GM18909 (cell line): ENCODE data around the gene SBNO2.
"Not testable (repeated sequence)": the region's sequence is repeated elsewhere in the genome, so short reads cannot be mapped to it uniquely, and the experiment has no call there.

Source experiments
- ATAC-seq: cut with Tn5 transposase; IDR thresholded peaks from one replicate; pipeline ENCODE4 v1.9.1; 2021; ENCODE audit warnings: mild to moderate bottlenecking; ENCODE audit not compliant: unreplicated experiment, poor library complexity

The SBNO2 gene

DNA sequence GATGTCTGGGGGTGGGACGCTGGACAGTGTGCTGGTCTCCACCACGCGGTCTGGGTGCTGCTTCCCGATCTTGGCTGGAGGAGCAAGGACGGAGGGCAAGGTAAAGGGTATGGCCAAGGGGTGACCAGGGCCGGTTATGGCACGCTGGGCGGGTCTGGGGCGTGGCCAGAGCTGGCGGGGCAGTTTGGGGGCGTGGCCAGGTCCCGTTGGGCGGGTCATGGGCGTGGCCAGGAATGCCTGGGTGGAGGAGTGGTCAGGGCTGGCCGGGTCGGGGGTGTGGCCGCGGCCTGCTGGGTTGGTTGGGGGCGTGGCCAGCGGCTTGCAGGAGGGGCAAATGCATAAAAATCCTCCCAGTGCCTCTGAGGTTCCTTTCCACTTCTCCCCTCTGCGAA is 51.1 kb downstream of the SBNO2 start:
- no peak for ATAC-seq

DNA sequence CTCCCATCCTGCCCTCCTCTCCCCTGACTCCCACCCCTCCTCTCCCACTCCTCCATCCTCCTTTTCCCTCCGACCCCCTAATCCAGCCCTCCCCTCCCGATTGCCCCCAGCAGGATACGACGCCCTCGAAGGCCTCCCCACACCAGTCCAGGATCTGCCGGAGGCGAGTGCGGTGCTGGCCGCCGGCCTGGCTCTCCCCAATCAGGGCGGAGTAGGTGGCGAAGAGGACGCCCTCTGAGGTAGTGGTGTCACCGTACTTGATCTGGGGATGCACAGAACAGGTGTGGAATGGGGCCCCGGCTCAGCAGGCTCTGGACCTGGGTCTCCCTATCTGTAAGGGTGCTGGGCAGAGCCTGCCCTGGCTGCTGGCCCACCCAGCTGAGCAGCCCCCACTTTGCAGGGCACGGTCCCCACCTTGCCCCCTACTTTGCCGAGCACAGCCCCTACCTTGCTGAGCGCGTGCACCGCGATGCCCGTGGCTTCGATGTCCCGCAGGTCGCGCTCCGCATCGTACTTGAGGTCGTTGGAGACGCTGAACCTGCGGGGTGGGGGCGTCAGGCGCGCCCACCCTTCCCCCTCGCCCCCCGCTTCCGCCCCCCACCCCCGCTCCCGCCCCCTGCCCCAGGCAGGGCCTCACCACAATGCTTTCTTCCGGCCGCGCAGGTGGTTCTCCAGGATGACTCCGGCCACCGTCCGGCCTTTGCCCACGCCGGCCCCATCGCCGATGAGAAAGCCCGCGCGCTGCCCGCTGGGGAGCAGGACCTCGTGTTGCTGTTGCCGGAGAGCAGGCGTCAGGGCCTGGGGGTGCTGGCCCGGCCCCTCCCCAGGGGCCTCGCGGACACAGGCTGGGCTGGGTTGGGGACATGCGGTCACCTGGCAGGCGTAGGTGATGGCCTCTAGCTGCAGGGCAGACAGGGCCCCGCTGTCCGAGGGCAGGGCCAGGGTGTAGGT is 51.8 kb downstream of the SBNO2 start:
- ATAC-seq = no peak

DNA sequence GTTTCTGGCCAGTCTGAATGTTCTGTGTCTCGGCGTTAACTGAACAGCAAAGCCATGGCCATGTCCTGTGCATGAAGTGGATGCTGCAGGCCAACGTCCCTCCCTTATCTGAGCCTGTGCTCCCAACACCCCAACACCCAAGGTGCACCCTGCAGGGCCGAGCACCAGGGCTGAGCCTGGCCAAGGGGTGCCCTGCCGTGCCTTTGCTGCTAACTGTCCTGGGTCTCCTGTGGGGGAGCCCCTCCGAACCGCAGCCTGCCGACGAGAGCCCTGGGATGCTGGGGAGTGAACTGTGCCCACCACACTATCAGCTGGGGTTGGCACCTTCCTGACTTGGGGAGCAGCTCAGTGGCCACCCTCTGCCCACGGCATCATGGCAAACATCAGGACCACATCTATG is 52.7 kb downstream of the SBNO2 start:
- ATAC-seq = no peak

DNA sequence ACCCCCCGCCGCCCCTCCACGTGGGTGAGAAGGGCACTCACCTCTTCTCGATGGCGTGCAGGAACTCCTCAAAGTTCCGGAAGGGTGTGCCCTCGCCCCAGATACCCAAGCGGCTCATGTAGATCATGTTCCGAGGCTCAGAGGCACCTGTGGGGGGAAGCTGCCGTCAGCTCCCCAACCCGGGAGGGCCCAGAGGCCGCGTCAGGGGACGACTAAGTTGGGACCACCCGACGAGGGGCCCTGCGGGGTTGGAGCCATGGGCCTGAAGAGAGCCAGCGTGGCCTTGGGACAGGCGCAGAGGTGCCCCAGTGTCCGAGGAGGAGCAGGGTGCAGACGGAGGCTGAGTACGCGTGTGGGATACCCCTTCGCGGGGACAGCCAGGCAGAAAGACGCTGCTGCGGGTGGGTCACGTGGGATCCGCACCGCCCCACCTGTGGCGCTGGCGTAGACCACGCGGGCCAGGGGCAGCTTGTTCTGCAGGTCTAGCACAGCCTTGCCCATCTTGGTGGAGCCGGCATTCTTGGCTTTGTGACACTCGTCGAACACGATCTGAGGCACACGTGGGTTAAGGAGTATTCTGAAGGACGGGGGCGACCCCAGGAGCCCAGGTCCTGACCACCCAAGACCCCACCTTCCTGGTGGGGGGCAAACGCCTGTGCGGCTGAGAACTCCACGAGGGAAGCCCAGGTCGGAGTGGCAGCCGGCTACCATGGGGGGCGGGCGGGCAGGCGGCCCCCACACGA is 54.4 kb downstream of the SBNO2 start:
- ATAC-seq = no peak

DNA sequence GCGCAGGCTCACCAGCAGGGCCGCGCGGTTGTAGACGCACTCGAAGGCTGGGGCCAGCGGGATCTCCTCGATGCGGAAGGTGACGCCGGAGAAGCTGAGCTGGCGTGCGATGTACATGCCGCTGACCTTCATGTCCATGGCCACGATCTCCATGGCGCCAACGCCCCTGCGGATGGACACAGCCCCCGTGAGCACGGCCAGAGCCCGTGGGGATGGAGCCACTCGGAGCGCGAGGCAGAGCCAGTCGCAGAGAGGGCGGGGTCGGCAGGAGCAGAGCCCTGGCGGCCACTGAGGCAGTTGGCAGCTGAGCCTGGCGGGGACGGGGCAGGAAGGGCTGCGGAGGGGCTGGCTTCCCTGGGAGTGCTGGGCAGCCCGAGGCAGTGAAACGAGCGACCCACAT is 55.1 kb downstream of the SBNO2 start:
- ATAC-seq = no peak

DNA sequence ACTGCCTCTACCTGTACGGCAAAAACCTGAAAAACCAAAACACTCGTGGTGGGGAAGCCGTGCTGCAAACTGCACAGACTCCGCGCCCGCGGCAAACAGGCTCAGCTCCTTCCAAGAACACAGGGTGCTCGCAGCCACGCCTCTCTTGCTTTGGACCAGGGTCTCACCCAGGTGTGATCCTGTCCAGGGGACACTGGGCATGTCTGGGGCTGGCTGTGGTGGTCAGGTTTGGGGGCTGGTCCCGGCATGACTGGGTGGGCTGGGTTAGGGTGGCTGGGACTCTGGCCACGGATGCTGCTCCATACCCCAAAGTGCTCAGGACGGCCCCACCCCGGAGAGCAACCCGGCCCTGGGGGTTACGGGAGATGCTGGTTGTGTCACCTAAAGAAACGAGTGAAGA is 56.4 kb downstream of the SBNO2 start:
- no peak for ATAC-seq

DNA sequence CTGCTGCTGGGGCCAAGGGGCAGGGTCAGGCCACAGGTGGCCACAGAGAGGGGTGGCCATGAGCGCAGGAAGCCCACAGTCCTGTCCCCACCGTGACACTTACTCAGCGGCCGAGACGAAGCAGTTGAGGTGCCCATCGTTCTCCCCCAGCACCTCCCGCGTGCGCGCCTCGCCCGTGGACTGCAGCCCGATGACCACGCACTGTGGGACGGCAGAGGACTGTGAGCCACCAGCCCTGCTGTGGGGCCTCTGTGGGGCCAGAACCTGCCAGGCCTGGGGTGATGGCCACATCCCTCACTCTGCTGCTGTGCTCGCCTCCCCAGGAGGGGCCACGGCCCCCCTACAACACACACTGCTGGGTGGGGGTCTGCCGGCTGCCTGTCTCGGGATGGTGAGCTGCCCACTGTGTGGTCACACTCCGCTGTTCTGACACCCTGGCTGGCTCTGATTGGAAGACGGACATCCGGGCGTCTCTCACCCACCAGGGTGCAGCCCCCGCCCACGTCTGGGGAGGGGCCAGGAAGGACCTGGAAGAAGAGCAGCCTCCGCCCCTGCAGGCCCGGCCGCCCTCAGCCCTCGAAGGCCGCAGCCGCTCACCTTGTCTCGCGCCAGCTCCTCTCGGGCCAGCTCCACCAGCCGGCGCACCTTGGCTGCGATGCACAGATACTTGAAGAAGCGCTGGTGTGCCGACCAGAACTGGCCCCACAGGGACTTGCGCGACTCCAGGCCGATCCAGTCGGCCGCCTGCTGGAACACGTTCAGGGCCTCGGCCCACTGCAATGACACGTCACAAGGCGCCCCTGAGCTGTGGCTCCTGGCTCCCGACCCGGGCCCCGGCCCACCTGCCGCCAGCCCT is 57.1 kb downstream of the SBNO2 start:
- ATAC-seq = no peak

DNA sequence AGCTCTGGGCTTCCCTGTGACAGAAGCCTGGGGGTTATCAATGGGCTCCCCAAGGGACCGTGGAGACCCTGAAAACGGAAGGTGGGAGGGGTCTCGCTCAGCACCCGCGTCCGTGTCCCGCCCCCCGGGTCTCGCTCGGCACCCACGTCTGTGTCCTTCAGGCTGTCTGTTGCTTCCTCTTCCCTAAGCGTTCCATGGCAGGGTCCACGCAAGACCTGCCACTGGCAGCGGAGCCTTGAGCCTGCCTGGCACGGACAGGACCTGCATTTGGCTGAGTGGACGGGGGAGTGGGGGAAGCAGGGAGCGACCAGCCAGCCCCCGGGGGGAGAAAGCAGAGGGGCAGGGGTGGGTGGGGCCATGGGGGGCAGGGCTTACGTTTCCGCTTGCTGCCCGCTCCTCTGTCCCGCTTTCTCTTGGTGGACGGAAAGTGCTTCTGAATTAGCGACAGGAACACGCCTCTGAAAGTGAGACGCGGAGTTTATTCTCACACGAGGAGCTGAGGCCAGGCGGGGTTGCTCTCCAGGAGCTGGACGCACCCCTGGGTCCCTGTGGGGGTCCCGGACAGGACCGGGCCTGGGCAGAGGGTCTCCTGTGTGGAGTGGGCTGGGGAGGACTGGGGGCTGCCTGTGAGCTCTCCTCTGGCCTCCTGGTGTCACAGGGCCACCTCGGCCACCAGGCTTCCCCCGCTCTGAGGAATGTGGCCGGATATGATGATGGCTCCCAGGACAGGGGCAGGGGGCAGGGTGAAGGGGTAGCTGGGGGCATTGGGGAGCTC is 58.2 kb downstream of the SBNO2 start:
- no peak for ATAC-seq

DNA sequence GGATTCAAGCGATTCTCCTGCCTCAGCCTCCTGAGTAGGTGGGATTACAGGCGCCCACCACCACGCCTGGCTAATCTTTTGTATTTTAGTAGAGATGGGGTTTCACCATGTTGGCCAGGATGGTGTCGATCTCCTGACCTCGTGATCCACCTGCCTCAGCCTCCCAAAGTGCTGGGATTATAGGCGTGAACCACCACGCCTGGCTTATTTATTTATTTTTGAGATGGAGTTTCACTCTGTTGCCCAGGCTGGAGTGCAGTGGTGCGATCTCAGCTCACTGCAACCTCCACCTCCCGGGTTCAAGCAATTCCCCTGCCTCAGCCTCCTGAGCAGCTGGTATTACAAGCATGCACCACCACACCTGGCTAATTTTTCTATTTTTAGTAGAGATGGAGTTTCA is 59.3 kb downstream of the SBNO2 start:
- ATAC-seq = not testable (repeated sequence)

DNA sequence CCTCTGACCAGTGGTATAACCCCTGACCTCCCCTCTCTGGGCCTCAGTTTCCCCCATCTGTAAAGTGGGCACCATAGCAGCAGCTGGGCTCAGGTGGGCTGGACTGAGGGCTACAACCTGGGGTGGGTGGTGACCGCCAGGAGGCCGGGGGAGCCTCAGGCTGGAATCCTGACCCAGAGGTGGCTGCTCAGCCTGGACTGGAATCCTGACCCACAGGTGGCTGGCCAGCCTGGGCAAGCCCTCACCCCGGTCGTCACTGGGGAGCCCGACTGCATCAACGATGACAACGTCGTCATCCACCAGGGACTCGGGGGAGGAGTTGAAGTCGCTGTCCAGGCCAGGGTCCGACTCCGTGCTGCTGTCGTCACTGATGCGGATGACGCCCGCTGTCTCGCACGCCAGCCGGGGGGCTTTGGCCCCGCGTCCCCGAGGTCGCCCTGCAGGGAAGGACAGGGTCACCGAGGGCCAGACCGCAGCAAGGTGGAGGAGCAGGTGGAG is 60.0 kb downstream of the SBNO2 start:
- no peak for ATAC-seq

DNA sequence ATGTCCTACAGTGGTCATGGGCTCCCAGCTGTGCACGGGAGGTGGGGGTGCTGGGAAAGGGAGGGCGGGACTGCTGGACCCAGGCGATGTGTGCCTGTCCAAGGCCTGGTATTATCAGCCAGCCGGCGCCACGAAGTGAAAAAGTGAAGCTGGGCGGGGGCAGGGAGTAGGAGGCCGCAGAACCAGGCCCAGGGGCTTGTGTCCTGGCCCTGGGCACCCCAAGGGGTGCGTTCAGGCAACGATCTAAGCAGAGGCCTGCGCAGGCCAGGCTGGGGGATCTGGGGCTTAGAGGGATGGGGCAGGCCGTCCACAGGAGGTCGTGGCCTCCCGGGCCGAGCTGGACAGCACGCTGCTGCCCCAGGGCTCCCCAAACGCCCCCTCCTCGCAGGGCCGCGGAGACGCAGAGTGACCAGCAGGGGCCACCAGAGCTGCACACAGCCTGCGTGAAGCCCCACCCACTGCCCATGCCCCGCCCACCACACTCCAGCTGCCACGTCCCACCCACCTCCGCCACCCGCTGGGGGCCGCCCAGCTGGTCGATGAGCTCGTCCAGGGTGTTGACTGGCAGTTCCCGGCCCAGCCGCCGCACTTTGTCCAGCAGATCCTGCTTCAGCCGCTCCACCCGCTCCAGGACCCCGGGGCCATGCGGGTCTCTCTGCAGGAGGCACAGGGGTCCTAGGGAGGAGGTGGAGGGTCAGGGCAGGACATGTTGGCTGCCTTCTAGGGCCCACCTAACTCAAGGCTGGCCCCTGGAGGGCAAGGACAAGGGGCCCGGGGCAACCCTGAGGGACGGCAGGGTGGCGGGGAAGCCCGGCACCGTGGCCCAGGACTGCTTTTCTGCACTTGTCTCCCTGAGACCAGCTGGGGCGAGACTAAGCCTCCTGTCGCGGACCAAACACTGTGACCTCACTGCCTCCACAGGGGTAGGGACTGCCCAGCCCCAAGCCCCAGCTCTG is 60.8 kb downstream of the SBNO2 start:
- ATAC-seq = no peak

DNA sequence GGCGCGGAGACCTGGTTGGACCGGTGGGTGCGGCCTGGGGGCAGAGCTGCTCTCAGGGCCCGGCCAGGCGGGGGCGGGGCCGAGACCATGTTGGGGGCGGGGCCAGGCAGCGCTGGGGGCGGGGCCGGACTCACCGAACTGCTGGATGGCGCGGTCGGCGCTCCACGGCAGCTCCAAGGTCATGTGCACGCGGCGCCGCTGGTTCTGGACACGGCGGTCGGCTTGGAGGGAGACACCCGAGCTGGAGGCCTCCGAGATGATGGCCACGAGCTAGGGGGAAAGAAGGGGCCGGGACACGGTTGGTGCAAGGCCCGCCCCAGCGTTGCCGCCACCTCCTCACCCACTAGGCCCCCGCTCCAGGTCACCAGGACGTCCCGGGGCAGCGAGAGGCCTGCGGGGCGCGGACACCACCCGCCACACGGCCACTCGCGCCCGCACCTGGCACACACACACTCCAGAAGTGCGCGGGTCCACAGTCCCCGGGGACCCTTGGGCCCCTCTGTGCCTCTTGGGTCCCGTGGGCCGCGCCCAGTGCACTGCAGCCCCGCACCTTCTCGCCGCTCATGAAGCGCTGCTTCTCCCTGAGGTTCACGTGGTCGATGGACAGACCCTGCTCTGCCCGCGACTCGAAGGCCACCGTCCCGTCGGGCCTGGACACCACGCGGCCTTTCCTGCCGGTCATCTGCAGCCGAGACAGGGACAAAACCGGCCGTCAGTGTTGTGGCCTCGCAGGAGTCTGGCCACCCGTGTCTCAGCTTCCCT is 61.6 kb downstream of the SBNO2 start:
- no peak for ATAC-seq

DNA sequence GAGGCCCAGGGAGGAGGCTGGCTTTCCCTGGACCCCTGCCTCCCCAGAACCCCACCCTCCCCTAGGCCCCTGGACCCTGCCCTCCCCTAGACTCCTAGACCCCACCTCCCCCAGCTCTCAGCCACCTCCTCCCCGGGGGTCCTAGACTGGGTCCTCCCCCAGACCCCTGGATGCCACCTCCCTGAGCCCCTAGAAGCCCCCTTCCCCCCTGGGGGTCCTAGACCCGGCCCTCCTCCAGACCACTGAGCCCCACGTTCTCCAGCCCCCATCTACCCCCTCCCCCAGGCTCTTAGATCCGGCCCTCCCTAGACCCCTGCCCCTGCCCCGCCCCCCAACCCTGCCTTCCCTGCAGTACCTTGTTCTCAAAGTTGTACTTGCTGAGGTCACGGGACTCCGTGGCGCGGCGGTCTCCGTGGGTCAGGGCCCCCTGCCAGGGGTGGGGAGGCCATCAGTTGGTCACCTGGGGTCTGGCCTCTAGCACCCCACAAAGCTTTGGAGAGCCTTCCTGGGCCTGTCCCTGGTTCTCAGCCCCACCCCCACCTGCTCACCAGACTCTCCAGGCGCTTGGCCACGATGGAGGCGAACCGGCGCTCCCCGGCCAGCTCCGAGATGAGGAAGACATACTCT is 62.3 kb downstream of the SBNO2 start:
- no peak for ATAC-seq

DNA sequence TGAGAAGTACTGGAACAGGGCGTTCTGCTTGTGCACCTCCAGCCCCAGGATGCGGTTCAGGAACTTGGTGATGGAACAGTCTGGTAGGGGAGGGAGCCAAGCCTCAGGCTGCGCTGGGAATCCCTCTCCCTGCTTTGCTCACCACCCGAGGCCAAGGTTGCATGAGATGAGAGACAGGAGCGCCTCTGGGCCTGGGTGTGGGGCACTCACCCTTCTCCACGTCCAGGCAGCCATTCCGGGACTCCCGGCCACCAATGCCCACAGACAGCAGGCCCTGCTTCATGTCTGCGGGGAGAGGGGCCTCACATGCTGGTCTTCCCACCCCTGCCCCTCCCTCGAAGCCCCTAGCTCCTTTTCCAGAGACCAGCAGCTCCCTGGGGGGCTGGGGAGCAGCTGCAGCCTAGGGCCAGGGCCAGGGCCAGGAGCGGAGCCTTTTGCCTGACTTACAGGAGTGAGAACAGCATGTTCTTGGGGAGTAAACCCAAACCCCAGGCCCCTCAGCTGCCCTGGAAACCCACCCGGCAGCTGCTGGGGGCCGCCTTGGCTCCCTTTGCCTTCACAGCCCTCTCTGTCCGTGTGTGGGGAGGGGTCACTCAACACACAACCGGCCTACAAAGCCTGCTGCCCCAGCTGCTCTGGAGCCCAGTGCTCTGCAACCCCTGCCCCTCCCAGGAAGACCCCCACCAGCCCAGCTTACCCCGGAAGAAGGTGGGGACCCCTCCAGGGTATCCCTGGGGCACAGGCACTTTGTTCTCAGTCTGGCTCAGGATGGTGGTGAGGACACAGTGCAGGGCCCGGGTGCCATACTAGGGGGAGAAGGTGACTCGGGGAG is 63.0 kb downstream of the SBNO2 start:
- no peak for ATAC-seq

DNA sequence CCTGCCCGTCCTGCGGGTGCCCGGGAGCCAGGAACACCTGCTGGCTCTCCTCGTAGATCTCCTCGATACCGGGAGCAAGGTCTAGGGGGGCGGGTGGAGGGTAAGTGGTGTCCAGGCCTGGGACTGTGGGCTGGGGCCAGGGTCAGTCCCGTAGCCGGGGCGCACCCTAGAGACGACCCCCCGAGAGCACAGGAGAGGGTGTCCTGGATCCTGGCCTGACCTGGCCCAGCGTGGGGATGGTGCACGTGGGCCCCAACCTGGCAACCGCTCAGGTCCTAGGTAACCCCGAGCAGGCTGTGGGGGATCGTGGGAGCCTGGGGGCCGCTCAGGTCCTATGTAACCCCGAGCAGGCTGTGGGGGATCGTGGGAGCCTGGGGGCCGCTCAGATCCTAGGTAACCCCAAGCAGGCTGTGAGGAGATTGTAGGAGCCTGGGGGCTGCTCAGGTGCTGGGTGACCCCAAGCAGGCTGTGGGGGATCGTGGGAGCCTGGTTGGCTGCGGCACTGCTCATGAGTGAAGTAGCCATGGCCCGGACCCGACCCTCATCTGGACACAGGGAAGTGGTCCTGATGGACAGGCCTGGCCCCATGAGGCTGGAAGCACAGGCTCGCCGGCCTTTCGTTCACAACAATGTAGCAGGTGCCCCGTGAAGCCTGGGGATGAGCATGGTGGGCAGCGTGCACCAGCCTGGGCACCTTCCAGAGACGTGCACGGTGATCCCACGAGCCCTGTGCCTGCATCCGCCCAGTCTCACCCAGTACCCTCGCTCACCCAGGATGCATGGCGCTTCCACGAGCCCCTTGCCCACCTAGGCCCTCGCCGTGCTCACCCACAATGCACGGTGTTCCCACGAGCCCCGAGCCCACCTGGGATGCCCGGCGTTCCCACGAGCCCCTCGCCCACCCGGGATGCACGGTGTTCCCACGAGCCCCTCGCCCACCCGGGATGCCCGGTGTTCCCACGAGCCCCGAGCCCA is 64.1 kb downstream of the SBNO2 start:
- no peak for ATAC-seq
